Stomach (tissue), 4 donors: Measurements from ENCODE around the gene SCYL2.

Source experiments
- CTCF ChIP-seq, 7 experiments: fragments of 450-650 bp in 4 of 7; fragments of 200-600 bp in 3 of 7; sonication (generic) in 3 of 7; IDR thresholded peaks; one replicate each; pipeline ENCODE4 v1.5.1; 2016 to 2019; ENCODE audit warnings: antibody characterized with exemption in 7 of 7, control low read depth in 2 of 7, mild to moderate bottlenecking in 1 of 7
- POLR2AphosphoS5 ChIP-seq, 3 donors: sonication (generic); formaldehyde crosslinking; IDR thresholded peaks; one replicate each; pipeline ENCODE4 v1.6.1; 2016; ENCODE audit warnings: antibody characterized with exemption in 3 of 3

- no peak for TF ChIP-seq CTCF (IDR thresholded peaks at IDR 0.05)
- no peak for TF ChIP-seq POLR2AphosphoS5 (IDR thresholded peaks at IDR 0.05)
Observed at GRCh38 chr12:100293017-100293416, 26.0 kb downstream of the SCYL2 start.
